GM23338 (cell line): Measurements from ENCODE around the gene SPTLC2. TPM values are rescaled to one million over a fixed set of nuclear protein-coding genes. Genes with fewer than 3 reads are reported as not detected.
A peak's percentile ranks its signal among the peaks of the same experiment; 100 is the strongest.

Experiments used
- ATAC-seq: fragments of 200-7000 bp; cut with Tn5 transposase; 3 replicates; pipeline ENCODE4 v1.9.1; 2020
- DNase-seq: peaks from one replicate; pipeline ENCODE4 v3.0.0-alpha.2; 2015; ENCODE audit warnings: low spot score
- H2AFZ ChIP-seq: fragments of 200-600 bp; sonication (generic); 2 replicates; pipeline ENCODE4 v1.8.0; 2016; ENCODE audit warnings: antibody characterized with exemption, mild to moderate bottlenecking, moderate library complexity
- H3F3A ChIP-seq: fragments of 200-600 bp; sonication (generic); replicated peaks from 2 replicates; pipeline ENCODE4 v1.8.0; 2017; ENCODE audit warnings: antibody characterized with exemption, mixed run types, low read depth
- H3K27ac ChIP-seq: fragments of 200-600 bp; sonication (generic); 2 replicates; pipeline ENCODE4 v1.6.1; 2016; ENCODE audit warnings: low read depth
- H3K27me3 ChIP-seq: fragments of 200-600 bp; sonication (generic); 2 replicates; pipeline ENCODE4 v1.8.0; 2016; ENCODE audit warnings: mild to moderate bottlenecking, mixed run types, moderate library complexity; ENCODE audit not compliant: insufficient read depth
- H3K36me3 ChIP-seq: fragments of 200-600 bp; sonication (generic); 2 replicates; pipeline ENCODE4 v1.8.0; 2016; ENCODE audit warnings: mild to moderate bottlenecking; ENCODE audit not compliant: insufficient read depth
- H3K4me1 ChIP-seq: fragments of 200-600 bp; sonication (generic); 2 replicates; pipeline ENCODE4 v1.8.0; 2016; ENCODE audit warnings: mild to moderate bottlenecking, moderate library complexity; ENCODE audit not compliant: insufficient read depth
- H3K4me2 ChIP-seq: fragments of 200-600 bp; sonication (generic); 2 replicates; pipeline ENCODE4 v1.7.1; 2017; ENCODE audit warnings: mixed run types
- H3K4me3 ChIP-seq: fragments of 200-600 bp; sonication (generic); 2 replicates; pipeline ENCODE4 v1.6.1; 2016; ENCODE audit warnings: mixed run types
- H3K79me2 ChIP-seq: fragments of 200-600 bp; sonication (generic); replicated peaks from 2 replicates; pipeline ENCODE4 v1.8.0; 2017; ENCODE audit warnings: mild to moderate bottlenecking; ENCODE audit not compliant: insufficient read depth
- H3K9me2 ChIP-seq: fragments of 200-600 bp; sonication (generic); 2 replicates; pipeline ENCODE4 v1.8.0; 2017; ENCODE audit not compliant: insufficient read depth
- H4K20me1 ChIP-seq: fragments of 200-600 bp; sonication (generic); replicated peaks from 2 replicates; pipeline ENCODE4 v1.8.0; 2017; ENCODE audit warnings: mild to moderate bottlenecking; ENCODE audit not compliant: insufficient read depth
- H3K27ac Mint-ChIP-seq: 2 replicates; pipeline ENCODE4 v1.8.0; 2020; ENCODE audit warnings: inconsistent platforms, mild to moderate bottlenecking, moderate library complexity, mixed read lengths
- H3K27me3 Mint-ChIP-seq: 3 replicates; pipeline ENCODE4 v1.8.0; 2022; ENCODE audit warnings: low read depth, mild to moderate bottlenecking, moderate library complexity, mixed read lengths, inconsistent platforms; ENCODE audit not compliant: insufficient read depth, poor library complexity
- H3K36me3 Mint-ChIP-seq: 3 replicates; pipeline ENCODE4 v1.8.0; 2021; ENCODE audit warnings: low read depth, mild to moderate bottlenecking, inconsistent platforms, moderate library complexity, mixed read lengths
- H3K4me1 Mint-ChIP-seq: 3 replicates; pipeline ENCODE4 v1.8.0; 2020; ENCODE audit warnings: mild to moderate bottlenecking, inconsistent platforms, mixed read lengths
- H3K4me3 Mint-ChIP-seq: 3 replicates; pipeline ENCODE4 v1.8.0; 2021; ENCODE audit warnings: moderate library complexity, mild to moderate bottlenecking, inconsistent platforms, mixed read lengths
- H3K9me3 Mint-ChIP-seq: 3 replicates; pipeline ENCODE4 v1.8.0; 2020; ENCODE audit warnings: moderate library complexity, mild to moderate bottlenecking, inconsistent platforms, mixed read lengths
- CREB1 ChIP-seq: fragments of 250-450 bp; sonication (Bioruptor Pico); IDR thresholded peaks from 2 replicates; pipeline ENCODE4 v1.5.0; 2020; ENCODE audit warnings: low read depth, mild to moderate bottlenecking, moderate library complexity
- EZH2 ChIP-seq: fragments of 200-600 bp; sonication (generic); IDR thresholded peaks from one replicate; pipeline ENCODE4 v1.8.0; 2017; ENCODE audit warnings: antibody characterized with exemption, mild to moderate bottlenecking, low read depth; ENCODE audit not compliant: unreplicated experiment
- EZH2phosphoT487 ChIP-seq: fragments of 200-600 bp; sonication (generic); IDR thresholded peaks from one replicate; pipeline ENCODE4 v1.8.1; 2018; ENCODE audit warnings: antibody characterized with exemption; ENCODE audit not compliant: unreplicated experiment
- JUNB ChIP-seq: IDR thresholded peaks from one replicate; pipeline ENCODE4 v1.6.1; 2016; ENCODE audit warnings: antibody characterized with exemption; ENCODE audit not compliant: unreplicated experiment
- NANOG ChIP-seq: IDR thresholded peaks from 2 replicates; pipeline ENCODE4 v1.6.1; 2016; ENCODE audit warnings: antibody characterized with exemption, borderline replicate concordance
- POLR2AphosphoS5 ChIP-seq: IDR thresholded peaks from 2 replicates; pipeline ENCODE4 v1.6.1; 2016; ENCODE audit warnings: antibody characterized with exemption, low read depth
- STAT1 ChIP-seq: IDR thresholded peaks from one replicate; pipeline ENCODE4 v1.6.1; 2016; ENCODE audit warnings: antibody characterized with exemption; ENCODE audit not compliant: unreplicated experiment
- ZNF114 ChIP-seq: fragments of 250-450 bp; sonication (Bioruptor Pico); IDR thresholded peaks from 2 replicates; pipeline ENCODE4 v1.5.0; 2020; ENCODE audit warnings: mild to moderate bottlenecking, moderate library complexity
- ZNF331 ChIP-seq: fragments of 250-450 bp; sonication (Bioruptor Pico); IDR thresholded peaks from 2 replicates; pipeline ENCODE4 v1.5.0; 2020; ENCODE audit warnings: low read depth, mild to moderate bottlenecking, moderate library complexity
- polyA plus RNA-seq: library from polyadenylated mRNA; unstranded; fragments of >200 nt; fragmentation: Nextera tagmentation; extraction: Ambion mirVana; gene quantifications from 2 replicates; pipeline ENCODE4 v1.2.1, GENCODE V29; 2016
- total RNA-seq: library from RNA; depleted of rRNA; stranded (reverse); fragments of >200 nt; shearing (Covaris generic); gene quantifications from 2 replicates; pipeline ENCODE4 v1.2.3, GENCODE V29; 2014
- TF ChIP-seq, protein P1 (sequence below): fragments of 250-450 bp; sonication (Bioruptor Pico); IDR thresholded peaks from 2 replicates; pipeline ENCODE4 v1.5.0; 2020; ENCODE audit warnings: mild to moderate bottlenecking, moderate library complexity
- TF ChIP-seq, protein P2 (sequence below): IDR thresholded peaks from one replicate; pipeline ENCODE4 v1.6.1; 2018; ENCODE audit warnings: antibody characterized with exemption; ENCODE audit not compliant: unreplicated experiment
- TF ChIP-seq, protein P3 (sequence below), 2 experiments: fragments of 200-600 bp in 1 of 2; sonication (generic) in 1 of 2; conservative IDR thresholded peaks; 2 replicates each; pipeline versions ENCODE4 v1.5.1 to v1.6.1; 2016 to 2017; ENCODE audit warnings: antibody characterized with exemption in 2 of 2, low read depth in 2 of 2, mild to moderate bottlenecking in 2 of 2, moderate library complexity in 1 of 2
- TF ChIP-seq, protein P4 (sequence below): IDR thresholded peaks from 2 replicates; pipeline ENCODE4 v1.6.1; 2016; ENCODE audit warnings: antibody characterized with exemption

SPTLC2 gene
- total and polyA plus RNA-seq, 2 experiments from 2014 or later, result 22.3 to 38.9 TPM

- H3K27ac Mint-ChIP-seq, result no peak overlapping the region
- peak; percentile 34 for ATAC-seq
- H3K4me3 ChIP-seq, result no peak overlapping the region
Observed at GRCh38 chr14:77640756-77641533, 24.5 kb upstream of the SPTLC2 start.

More at GRCh38 chr14:77640756-77641533, 24.5 kb upstream of the SPTLC2 start:
- no peaks in the 10 kb centered on the region for H3K79me2 ChIP-seq
- H2AFZ ChIP-seq, result peak overlapping the region; percentile 89; the same call in 1 of the 2 replicates
- no peaks in the 10 kb centered on the region for H3K27me3 ChIP-seq
- peaks cover 8% of the 10 kb centered on the region; the same call in 1 of the 2 replicates for H3K4me1 ChIP-seq
- H3K9me2 ChIP-seq, result no peaks in the 10 kb centered on the region
- H4K20me1 ChIP-seq, result no peaks in the 10 kb centered on the region
- no peak for TF ChIP-seq NANOG
- no peak for TF ChIP-seq JUNB
- TF ChIP-seq, protein P1, sequence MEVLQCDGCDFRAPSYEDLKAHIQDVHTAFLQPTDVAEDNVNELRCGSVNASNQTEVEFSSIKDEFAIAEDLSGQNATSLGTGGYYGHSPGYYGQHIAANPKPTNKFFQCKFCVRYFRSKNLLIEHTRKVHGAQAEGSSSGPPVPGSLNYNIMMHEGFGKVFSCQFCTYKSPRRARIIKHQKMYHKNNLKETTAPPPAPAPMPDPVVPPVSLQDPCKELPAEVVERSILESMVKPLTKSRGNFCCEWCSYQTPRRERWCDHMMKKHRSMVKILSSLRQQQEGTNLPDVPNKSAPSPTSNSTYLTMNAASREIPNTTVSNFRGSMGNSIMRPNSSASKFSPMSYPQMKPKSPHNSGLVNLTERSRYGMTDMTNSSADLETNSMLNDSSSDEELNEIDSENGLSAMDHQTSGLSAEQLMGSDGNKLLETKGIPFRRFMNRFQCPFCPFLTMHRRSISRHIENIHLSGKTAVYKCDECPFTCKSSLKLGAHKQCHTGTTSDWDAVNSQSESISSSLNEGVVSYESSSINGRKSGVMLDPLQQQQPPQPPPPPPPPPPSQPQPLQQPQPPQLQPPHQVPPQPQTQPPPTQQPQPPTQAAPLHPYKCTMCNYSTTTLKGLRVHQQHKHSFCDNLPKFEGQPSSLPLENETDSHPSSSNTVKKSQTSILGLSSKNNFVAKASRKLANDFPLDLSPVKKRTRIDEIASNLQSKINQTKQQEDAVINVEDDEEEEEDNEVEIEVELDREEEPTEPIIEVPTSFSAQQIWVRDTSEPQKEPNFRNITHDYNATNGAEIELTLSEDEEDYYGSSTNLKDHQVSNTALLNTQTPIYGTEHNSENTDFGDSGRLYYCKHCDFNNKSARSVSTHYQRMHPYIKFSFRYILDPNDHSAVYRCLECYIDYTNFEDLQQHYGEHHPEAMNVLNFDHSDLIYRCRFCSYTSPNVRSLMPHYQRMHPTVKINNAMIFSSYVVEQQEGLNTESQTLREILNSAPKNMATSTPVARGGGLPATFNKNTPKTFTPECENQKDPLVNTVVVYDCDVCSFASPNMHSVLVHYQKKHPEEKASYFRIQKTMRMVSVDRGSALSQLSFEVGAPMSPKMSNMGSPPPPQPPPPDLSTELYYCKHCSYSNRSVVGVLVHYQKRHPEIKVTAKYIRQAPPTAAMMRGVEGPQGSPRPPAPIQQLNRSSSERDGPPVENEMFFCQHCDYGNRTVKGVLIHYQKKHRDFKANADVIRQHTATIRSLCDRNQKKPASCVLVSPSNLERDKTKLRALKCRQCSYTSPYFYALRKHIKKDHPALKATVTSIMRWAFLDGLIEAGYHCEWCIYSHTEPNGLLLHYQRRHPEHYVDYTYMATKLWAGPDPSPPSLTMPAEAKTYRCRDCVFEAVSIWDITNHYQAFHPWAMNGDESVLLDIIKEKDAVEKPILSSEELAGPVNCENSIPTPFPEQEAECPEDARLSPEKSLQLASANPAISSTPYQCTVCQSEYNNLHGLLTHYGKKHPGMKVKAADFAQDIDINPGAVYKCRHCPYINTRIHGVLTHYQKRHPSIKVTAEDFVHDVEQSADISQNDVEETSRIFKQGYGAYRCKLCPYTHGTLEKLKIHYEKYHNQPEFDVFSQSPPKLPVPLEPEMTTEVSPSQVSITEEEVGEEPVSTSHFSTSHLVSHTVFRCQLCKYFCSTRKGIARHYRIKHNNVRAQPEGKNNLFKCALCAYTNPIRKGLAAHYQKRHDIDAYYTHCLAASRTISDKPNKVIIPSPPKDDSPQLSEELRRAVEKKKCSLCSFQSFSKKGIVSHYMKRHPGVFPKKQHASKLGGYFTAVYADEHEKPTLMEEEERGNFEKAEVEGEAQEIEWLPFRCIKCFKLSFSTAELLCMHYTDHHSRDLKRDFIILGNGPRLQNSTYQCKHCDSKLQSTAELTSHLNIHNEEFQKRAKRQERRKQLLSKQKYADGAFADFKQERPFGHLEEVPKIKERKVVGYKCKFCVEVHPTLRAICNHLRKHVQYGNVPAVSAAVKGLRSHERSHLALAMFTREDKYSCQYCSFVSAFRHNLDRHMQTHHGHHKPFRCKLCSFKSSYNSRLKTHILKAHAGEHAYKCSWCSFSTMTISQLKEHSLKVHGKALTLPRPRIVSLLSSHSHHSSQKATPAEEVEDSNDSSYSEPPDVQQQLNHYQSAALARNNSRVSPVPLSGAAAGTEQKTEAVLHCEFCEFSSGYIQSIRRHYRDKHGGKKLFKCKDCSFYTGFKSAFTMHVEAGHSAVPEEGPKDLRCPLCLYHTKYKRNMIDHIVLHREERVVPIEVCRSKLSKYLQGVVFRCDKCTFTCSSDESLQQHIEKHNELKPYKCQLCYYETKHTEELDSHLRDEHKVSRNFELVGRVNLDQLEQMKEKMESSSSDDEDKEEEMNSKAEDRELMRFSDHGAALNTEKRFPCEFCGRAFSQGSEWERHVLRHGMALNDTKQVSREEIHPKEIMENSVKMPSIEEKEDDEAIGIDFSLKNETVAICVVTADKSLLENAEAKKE (CRISPR knock-in tag), result no peak
- TF ChIP-seq ZNF331, result no peak
- no peak for TF ChIP-seq ZNF114 (CRISPR knock-in tag)
- no peak for TF ChIP-seq POLR2AphosphoS5
- TF ChIP-seq EZH2, result no peak
- TF ChIP-seq STAT1, result no peak
- TF ChIP-seq EZH2phosphoT487, result no peak
- no peak for TF ChIP-seq CREB1
- TF ChIP-seq, protein P2, sequence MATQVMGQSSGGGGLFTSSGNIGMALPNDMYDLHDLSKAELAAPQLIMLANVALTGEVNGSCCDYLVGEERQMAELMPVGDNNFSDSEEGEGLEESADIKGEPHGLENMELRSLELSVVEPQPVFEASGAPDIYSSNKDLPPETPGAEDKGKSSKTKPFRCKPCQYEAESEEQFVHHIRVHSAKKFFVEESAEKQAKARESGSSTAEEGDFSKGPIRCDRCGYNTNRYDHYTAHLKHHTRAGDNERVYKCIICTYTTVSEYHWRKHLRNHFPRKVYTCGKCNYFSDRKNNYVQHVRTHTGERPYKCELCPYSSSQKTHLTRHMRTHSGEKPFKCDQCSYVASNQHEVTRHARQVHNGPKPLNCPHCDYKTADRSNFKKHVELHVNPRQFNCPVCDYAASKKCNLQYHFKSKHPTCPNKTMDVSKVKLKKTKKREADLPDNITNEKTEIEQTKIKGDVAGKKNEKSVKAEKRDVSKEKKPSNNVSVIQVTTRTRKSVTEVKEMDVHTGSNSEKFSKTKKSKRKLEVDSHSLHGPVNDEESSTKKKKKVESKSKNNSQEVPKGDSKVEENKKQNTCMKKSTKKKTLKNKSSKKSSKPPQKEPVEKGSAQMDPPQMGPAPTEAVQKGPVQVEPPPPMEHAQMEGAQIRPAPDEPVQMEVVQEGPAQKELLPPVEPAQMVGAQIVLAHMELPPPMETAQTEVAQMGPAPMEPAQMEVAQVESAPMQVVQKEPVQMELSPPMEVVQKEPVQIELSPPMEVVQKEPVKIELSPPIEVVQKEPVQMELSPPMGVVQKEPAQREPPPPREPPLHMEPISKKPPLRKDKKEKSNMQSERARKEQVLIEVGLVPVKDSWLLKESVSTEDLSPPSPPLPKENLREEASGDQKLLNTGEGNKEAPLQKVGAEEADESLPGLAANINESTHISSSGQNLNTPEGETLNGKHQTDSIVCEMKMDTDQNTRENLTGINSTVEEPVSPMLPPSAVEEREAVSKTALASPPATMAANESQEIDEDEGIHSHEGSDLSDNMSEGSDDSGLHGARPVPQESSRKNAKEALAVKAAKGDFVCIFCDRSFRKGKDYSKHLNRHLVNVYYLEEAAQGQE, result no peak
- TF ChIP-seq, protein P3, sequence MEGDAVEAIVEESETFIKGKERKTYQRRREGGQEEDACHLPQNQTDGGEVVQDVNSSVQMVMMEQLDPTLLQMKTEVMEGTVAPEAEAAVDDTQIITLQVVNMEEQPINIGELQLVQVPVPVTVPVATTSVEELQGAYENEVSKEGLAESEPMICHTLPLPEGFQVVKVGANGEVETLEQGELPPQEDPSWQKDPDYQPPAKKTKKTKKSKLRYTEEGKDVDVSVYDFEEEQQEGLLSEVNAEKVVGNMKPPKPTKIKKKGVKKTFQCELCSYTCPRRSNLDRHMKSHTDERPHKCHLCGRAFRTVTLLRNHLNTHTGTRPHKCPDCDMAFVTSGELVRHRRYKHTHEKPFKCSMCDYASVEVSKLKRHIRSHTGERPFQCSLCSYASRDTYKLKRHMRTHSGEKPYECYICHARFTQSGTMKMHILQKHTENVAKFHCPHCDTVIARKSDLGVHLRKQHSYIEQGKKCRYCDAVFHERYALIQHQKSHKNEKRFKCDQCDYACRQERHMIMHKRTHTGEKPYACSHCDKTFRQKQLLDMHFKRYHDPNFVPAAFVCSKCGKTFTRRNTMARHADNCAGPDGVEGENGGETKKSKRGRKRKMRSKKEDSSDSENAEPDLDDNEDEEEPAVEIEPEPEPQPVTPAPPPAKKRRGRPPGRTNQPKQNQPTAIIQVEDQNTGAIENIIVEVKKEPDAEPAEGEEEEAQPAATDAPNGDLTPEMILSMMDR (conservative IDR thresholded peaks at IDR 0.05; ENCODE audit: low read depth in 2 of 2), result no peak
- TF ChIP-seq, protein P4, sequence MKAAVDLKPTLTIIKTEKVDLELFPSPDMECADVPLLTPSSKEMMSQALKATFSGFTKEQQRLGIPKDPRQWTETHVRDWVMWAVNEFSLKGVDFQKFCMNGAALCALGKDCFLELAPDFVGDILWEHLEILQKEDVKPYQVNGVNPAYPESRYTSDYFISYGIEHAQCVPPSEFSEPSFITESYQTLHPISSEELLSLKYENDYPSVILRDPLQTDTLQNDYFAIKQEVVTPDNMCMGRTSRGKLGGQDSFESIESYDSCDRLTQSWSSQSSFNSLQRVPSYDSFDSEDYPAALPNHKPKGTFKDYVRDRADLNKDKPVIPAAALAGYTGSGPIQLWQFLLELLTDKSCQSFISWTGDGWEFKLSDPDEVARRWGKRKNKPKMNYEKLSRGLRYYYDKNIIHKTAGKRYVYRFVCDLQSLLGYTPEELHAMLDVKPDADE, result no peak
- no peaks in the 10 kb centered on the region for H3K36me3 ChIP-seq
- H3K36me3 Mint-ChIP-seq, result peaks cover 3% of the 10 kb centered on the region; the same call in 1 of the 3 replicates
- H3K27ac ChIP-seq, result no peak overlapping the region
- no peak for DNase-seq
- peaks cover 21% of the 10 kb centered on the region for H3K9me3 Mint-ChIP-seq
- no peak overlapping the region for H3K4me2 ChIP-seq
- H3K27me3 Mint-ChIP-seq, result no peaks in the 10 kb centered on the region
- no peaks in the 10 kb centered on the region for H3F3A ChIP-seq
- no peaks in the 10 kb centered on the region; the same call in 2 of the 3 replicates for H3K4me1 Mint-ChIP-seq
- H3K4me3 Mint-ChIP-seq, result no peak overlapping the region
